ENCODE results near the gene ANAPC7. TPM values are rescaled to one million over a fixed set of nuclear protein-coding genes. Genes with fewer than 3 reads are reported as not detected.

ANAPC7 gene
- total RNA-seq, 1 experiment from 2014 or later = 85.8 TPM

DNA sequence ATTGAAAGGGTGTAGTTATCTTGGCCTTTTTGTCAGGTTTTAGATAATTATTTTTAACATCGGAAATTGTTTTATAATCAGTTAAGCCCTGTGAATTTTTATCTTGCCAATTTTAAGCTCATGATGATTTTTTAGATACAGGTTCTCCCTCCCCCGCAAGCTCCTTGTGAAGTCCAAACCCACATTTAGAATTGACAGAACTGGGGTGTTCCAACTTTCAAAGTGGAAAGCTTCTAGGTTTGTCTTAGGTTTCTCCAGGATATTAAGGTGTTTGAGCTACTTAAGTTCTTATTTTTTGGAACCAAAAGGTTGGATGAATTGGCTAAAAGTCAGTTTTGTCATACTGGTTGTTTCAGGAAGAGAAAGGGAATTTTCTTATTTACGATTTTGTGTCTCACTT lies 73.4 kb downstream of the ANAPC7 start:
- no peak for DNase-seq (ENCODE audit: low read depth, low spot score)
- intact Hi-C loops (cut with micrococcal nuclease; ENCODE audit: unreplicated experiment) (no loop called here), in situ Hi-C loops (cut with HindIII; ENCODE audit: low pct_unique_long_range_greater_than_20kb, low sequenced_read_pairs) (no loop called here)
- no peak overlapping the region for H3K27ac ChIP-seq (ENCODE audit: low read length)
- peaks cover 52% of the 10 kb centered on the region for H3K36me3 ChIP-seq (ENCODE audit: control insufficient read depth, insufficient read depth, low read length)
- POLR2A ChIA-PET = no interaction called here
- no TSS peak for BruUV-seq (replicated peaks)
- H3K9me3 ChIP-seq (ENCODE audit: control insufficient read depth, insufficient read depth, low read depth, low read length) = no peaks in the 10 kb centered on the region
- TF ChIP-seq POLR2AphosphoS5 (IDR thresholded peaks at IDR 0.05; ENCODE audit: low read depth, low read length) = no peak
- TF ChIP-seq, protein P1, sequence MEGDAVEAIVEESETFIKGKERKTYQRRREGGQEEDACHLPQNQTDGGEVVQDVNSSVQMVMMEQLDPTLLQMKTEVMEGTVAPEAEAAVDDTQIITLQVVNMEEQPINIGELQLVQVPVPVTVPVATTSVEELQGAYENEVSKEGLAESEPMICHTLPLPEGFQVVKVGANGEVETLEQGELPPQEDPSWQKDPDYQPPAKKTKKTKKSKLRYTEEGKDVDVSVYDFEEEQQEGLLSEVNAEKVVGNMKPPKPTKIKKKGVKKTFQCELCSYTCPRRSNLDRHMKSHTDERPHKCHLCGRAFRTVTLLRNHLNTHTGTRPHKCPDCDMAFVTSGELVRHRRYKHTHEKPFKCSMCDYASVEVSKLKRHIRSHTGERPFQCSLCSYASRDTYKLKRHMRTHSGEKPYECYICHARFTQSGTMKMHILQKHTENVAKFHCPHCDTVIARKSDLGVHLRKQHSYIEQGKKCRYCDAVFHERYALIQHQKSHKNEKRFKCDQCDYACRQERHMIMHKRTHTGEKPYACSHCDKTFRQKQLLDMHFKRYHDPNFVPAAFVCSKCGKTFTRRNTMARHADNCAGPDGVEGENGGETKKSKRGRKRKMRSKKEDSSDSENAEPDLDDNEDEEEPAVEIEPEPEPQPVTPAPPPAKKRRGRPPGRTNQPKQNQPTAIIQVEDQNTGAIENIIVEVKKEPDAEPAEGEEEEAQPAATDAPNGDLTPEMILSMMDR (IDR thresholded peaks at IDR 0.05) = no peak
- no peak for TF ChIP-seq TCF7L2 (IDR thresholded peaks at IDR 0.05; ENCODE audit: low read depth, low read length)
- TF ChIP-seq, protein P2, sequence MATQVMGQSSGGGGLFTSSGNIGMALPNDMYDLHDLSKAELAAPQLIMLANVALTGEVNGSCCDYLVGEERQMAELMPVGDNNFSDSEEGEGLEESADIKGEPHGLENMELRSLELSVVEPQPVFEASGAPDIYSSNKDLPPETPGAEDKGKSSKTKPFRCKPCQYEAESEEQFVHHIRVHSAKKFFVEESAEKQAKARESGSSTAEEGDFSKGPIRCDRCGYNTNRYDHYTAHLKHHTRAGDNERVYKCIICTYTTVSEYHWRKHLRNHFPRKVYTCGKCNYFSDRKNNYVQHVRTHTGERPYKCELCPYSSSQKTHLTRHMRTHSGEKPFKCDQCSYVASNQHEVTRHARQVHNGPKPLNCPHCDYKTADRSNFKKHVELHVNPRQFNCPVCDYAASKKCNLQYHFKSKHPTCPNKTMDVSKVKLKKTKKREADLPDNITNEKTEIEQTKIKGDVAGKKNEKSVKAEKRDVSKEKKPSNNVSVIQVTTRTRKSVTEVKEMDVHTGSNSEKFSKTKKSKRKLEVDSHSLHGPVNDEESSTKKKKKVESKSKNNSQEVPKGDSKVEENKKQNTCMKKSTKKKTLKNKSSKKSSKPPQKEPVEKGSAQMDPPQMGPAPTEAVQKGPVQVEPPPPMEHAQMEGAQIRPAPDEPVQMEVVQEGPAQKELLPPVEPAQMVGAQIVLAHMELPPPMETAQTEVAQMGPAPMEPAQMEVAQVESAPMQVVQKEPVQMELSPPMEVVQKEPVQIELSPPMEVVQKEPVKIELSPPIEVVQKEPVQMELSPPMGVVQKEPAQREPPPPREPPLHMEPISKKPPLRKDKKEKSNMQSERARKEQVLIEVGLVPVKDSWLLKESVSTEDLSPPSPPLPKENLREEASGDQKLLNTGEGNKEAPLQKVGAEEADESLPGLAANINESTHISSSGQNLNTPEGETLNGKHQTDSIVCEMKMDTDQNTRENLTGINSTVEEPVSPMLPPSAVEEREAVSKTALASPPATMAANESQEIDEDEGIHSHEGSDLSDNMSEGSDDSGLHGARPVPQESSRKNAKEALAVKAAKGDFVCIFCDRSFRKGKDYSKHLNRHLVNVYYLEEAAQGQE (IDR thresholded peaks at IDR 0.05; ENCODE audit: insufficient read depth in 1 of 2, low read depth in 2 of 2, low read length in 1 of 2) = no peak
- no peak for TF ChIP-seq SIN3A (IDR thresholded peaks at IDR 0.05; ENCODE audit: borderline replicate concordance, insufficient read depth, low read depth, low read length)
- CTCF ChIA-PET = interaction anchor here (0.6 to 1.0 kb wide), 2 partner anchors 101 to 402 kb away, joined by 3 to 4 read pairs; no protein-coding TSS in a partner anchor
- no peak for ATAC-seq
- no peaks in the 10 kb centered on the region for H3K4me1 ChIP-seq (ENCODE audit: control insufficient read depth, insufficient read depth, low read length)
- H3K4me3 ChIP-seq (ENCODE audit: low read depth in 2 of 2, low read length in 2 of 2) = no peak overlapping the region
- H3K27me3 ChIP-seq (ENCODE audit: control insufficient read depth, insufficient read depth, low read length) = no peaks in the 10 kb centered on the region

DNA sequence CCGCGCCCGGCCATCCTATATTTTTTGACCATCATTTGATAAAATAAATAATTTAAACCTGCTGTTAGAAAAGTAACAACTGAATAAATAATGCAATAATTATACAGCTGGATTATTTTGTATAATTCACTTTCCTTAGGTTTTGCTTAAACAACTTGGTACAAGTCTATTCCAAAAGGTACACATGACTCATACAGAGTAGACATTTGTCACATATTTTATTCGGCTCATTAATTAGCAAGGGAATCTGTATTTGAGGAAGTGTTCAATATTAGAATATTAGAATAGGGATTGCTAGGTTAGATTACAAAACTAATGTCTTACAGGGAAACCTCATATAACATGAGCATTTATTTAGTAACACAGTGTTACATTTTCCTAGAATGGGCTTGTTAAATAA lies 73.8 kb downstream of the ANAPC7 start:
- H3K27me3 ChIP-seq (ENCODE audit: control insufficient read depth, insufficient read depth, low read length) = no peaks in the 10 kb centered on the region
- in situ Hi-C loops (cut with HindIII; ENCODE audit: low pct_unique_long_range_greater_than_20kb, low sequenced_read_pairs) = no loop called here
- CTCF ChIA-PET = interaction anchor here (1.0 kb wide), 1 partner anchor 101 kb away, joined by 4 read pairs; no protein-coding TSS in a partner anchor
- ATAC-seq (no peak), DNase-seq (ENCODE audit: low read depth, low spot score) (no peak)
- no peak overlapping the region for H3K27ac ChIP-seq (ENCODE audit: low read length)
- intact Hi-C loops (cut with micrococcal nuclease; ENCODE audit: unreplicated experiment) = no loop called here
- no peaks in the 10 kb centered on the region for H3K4me1 ChIP-seq (ENCODE audit: control insufficient read depth, insufficient read depth, low read length)
- TF ChIP-seq, protein P2 (IDR thresholded peaks at IDR 0.05; ENCODE audit: insufficient read depth in 1 of 2, low read depth in 2 of 2, low read length in 1 of 2) = no peak
- TF ChIP-seq TCF7L2 (IDR thresholded peaks at IDR 0.05; ENCODE audit: low read depth, low read length) (no peak), POLR2AphosphoS5 (IDR thresholded peaks at IDR 0.05; ENCODE audit: low read depth, low read length) (no peak), SIN3A (IDR thresholded peaks at IDR 0.05; ENCODE audit: borderline replicate concordance, insufficient read depth, low read depth, low read length) (no peak)
- TF ChIP-seq, protein P1 (IDR thresholded peaks at IDR 0.05) = no peak
- no peak overlapping the region for H3K4me3 ChIP-seq (ENCODE audit: low read depth in 2 of 2, low read length in 2 of 2)
- peaks cover 52% of the 10 kb centered on the region for H3K36me3 ChIP-seq (ENCODE audit: control insufficient read depth, insufficient read depth, low read length)
- no TSS peak for BruUV-seq (replicated peaks)
- POLR2A ChIA-PET = no interaction called here
- H3K9me3 ChIP-seq (ENCODE audit: control insufficient read depth, insufficient read depth, low read depth, low read length) = no peaks in the 10 kb centered on the region

Data from Panc1 (cell line).